NCI-H2029 treated with DMSO at 0.1 percent for 48 hours (cell line): Measurements from ENCODE around the gene AMPD3.

Experiments
- DNase-seq: peaks from one replicate; lab custom pipeline; 2025; lab: John Stamatoyannopoulos, UW

AMPD3 gene

DNA sequence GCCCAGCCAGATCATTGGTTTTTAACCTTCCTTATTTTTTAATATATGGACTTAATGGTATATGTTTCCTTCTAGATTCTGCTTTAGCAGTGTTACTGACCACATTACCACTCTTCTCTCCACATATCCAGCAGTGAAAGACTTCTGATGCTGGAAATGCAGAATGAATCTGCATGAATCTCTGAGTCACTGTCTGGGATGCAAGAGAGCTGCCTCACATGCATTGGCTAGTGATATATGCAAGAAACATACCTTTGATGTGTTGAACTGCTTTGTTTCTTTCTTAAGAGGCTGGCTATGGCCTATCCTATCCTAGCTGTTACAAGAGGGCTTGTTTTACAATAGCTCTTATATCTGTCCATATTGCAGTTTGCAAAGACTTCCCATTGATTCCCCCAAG lies 16.6 kb upstream of the AMPD3 start:
- DNase-seq, result no peak

GRCh38 chr11:10439351-10439750 lies 15.7 kb upstream of the AMPD3 start:
- DNase-seq, result no peak

DNA sequence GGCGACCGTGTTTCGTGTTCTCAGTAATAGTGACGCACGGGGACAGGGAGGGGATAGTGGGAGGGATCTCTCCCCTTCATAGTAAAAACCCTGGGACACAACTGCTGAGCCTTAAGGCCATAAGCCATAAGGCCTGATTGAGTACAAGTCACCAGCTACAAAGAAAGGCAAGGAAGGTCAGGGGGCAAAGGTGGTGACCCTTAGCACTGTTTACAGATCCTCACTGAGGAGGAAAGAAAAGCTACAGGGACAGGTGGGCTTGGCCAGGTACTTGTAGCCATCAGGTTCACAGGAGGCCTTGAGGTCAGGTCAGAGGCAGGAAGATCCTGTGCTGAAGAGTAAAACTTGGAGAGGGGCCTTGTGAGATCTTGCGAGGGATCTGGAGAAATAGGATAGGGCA lies 15.1 kb upstream of the AMPD3 start:
- DNase-seq, result no peak

DNA sequence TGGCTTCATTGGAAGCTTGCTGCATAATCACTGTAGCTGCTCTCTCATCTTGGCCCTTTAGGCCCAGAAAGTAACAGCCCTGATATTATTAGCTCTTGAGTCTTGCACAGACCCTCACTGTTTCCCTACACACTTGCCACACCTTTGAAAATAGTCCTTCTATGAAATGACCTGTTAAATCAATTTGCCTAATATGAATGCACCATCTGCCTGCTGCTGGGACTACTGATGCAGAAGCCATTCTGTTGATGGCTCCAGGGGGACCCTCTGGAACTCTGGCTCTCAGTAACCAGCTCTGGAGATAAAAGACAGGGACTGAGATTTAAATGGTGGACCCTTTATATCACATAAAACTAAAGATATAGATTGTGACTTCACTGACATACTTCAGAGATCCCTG lies 14.7 kb upstream of the AMPD3 start:
- DNase-seq, result no peak

DNA sequence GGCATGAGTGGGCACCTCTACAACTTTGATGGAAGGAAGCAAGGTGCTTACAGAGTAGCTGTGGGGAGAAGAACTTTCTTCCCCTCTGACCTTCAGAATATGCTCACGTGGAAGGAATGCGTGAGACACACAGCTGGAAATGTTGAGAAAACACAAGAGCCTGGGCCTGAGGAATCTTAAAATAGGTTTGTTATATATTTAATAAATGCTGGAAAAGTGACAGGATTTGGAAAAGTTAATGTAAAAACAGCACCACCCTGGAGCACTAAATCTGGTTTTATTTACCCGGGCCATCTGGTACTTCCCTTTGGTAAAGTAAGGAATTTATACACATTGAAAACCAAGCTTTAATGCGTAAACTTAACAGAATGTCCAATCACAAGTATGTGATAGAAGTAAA lies 14.0 kb upstream of the AMPD3 start:
- DNase-seq, result no peak

DNA sequence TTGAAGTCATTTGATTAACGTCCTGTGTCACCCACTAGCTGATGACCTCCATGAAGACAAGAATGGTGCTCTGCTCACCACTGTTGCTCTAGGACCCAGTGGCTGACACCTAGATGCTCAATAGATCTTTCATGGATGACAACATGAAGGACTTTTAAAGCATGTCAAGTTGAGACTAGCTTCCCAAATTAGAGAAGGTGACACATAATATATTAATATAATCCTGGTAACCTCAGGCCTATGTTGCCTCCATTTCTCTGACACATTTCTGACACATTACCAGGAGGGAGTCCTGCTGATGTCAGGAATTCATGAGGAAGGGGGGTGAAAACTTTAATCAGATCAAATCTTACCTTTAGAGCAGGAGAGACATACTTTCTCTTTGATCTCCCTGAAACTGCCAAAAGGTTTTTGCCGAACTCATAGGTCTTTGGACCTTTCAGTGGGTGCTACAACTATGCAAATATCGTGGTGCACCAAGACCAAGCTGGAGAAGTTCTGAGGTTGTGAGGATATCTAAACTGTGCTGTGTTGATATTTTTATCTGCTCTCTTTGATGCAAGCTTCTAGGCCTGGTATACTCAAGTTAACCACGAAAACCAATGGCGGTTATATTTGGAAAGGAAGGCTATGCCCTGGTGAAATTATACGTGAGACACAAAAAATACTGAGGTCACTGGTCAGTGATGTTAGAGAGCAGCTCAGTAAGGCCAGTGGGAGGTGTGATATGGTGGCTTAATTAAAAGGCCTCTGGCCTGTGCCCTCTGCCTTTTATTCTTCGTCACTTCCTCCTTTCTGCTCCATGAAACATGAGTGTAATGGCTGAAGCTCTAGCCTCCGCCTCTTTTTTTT lies 13.2 kb upstream of the AMPD3 start:
- DNase-seq, result no peak

GRCh38 chr11:10443152-10443551 lies 11.9 kb upstream of the AMPD3 start:
- no peak for DNase-seq

DNA sequence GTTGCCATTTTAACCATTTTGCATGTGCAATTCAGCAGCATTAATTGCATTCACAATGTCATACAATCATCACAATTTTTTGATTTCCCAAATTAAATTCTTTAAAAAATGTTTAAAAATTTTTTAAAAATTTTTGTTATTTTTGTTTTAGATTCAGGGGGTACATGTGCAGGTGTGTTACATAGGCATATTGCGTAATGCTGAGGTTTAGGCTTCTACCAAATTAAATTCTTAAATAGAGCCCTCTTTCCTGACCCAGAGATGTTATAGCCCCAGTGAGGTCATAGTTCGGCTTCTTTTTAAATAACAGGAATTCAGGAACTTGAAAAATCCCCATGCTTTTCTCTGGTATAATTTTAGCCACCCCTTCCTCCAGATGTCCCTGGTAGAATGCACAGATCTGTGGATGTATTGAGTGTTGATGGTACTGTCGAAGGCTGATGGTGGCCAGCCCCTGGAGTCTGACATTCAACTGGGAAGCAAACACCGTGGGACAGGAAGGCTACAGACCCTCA lies 11.3 kb upstream of the AMPD3 start:
- no peak for DNase-seq

- DNase-seq, result no peak
Observed at GRCh38 chr11:10444725-10445315, 10.2 kb upstream of the AMPD3 start.

GRCh38 chr11:10447445-10447844 lies 7.6 kb upstream of the AMPD3 start:
- DNase-seq, result no peak

DNA sequence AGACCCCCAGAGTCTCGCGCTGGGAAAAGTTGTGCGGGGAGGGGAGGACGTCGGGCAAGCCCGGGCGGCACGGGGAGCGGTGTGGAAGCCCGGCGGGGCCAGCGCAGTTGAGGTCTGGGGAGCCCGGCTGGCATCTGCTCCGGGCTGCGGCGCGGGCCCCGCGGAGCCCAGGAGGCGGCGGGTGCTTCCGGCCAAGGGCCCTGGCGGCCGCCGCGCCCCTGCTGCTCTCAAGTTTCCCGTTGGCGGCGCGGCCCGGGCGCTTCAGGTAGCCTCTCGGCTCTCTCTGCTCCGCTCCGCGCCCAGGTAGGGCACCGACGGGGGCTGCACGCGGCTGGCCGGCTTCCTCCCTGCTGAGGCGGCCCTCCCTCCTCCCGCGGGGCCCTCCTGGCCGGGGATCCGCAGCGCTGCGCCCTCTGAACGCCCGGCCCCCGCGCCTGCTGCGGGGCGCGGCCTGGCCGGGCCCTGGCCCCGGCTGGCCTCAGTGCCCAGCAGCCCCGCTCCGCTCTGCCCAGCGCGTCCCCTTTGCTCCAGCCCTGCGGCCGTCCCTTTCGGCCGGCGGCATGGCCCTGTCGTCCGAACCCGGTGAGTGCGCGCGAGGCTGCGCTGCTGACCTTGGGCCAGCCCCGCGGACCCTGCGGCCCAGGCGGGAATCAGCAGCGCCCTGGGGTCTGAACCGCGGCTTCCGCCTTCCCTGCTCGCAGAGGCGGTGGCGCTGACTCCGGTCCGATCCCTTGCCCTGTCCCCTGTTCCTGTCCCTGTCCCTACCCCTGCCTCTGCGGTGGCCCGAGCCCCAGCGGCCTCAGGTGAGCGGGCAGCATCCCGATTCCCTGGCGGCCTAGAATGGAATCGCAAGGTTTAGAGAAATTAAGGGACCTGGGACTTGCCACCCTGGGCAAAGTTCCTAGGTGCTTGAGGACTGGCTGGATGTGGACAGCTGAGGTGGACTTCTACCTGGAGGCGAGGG lies 4.3 kb upstream of the AMPD3 start:
- peak; percentile 25 for DNase-seq

DNA sequence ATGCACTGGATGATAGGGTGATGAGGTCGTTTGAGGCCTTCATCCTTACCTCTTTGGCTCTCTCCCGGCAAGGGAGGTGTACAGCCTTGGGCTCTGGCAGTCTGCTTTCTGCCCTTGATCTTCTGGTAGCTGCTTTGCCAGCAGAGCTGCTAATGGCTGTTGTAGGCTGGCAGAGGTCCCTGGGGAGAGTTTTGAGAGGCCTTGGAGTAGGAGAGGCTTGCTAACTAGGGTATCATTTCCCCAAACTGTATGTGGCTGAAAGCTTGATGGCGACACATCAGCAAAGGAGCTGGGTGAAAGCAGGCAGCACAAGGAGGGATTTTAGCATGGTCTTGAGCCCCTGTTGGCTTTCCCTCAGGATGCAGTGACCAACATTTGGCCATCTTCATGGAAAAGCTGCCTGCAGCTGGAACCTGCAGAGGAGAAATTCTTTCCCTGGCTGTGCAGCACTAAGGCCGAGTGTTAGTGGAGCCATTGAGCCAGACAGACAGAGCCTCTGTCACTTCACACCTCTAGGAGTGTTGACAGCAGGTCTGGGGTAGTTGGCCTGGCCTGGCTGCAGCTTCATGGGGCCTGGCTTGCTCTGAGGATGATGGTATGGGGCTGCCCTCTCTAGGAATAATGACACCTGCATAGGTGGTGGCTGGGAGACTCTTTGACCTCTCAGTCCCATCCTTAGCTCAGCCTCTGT lies 3.5 kb upstream of the AMPD3 start:
- DNase-seq, result no peak

- DNase-seq, result peak; percentile 39
Observed at GRCh38 chr11:10452211-10452767, 2.8 kb upstream of the AMPD3 start.

- DNase-seq, result no peak
Observed at GRCh38 chr11:10453261-10453660, 1.8 kb upstream of the AMPD3 start.

GRCh38 chr11:10455637-10456487 lies 798 bp downstream of the AMPD3 start:
- DNase-seq, result peak; percentile 66

DNA sequence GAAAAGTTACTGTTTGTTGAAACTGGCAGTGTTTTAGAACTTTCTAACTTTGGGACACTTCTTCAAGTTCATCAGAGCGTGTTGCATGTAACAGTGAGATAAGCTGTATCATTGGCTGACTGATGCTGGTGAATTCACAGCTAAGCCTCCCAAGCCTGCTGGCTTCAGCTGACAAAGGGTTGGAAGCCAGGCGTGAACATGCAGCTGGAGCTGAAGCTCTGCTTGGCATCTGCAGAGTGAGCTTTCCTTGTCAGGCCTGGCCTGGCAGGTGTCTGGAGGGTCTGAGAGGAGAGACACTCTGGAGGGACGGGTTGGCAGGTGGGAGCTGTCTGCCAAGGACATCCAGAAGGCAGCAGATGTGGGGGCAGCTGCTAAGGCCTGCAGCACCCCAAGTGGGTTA lies 1.5 kb downstream of the AMPD3 start:
- DNase-seq, result no peak

- DNase-seq, result no peak
Observed at GRCh38 chr11:10457901-10458300, 2.8 kb downstream of the AMPD3 start.

DNA sequence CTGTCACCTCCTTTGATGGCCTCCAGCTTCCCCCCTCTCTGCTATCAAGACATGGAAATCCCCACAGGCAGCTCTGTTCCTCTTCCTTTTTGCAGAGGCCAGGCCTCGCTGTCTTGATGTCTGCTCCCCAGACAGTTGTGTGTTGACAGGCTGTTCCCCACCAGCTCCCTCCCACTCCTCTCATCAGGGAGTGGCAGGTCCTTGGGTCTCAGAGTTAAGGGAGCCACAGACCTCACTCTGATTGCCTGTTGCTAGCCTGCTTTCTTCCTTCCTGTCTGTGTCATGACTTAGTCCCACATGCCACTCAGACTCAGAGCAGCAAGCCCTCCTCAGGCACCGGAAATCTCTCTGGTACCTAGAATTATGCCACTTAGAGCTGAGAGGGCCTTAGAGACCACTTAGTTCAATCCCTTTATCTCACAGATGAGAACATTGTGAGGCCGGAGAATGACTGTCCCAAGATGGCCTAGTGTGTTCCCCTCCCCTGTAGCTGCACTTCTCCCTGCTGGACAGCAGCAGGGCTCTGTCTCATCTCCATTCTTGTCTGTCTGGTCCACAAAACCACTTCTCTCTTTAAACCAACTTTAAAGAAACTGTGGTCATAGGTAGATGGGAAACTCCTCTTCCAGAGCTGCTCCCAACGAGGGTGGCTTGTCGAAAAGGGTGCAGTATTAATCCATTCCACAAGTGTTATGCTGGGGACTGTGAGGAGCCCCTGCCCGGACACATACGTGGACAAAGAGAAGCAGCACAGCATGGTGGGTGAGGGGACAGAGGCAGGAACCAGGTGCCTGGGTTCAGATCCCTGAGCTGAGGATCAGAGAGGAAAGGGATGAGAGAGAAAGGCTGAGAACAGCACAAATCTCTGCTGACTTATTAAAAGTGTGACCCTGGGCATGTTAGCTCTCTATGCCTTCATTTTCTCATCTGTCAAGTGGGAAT lies 4.2 kb downstream of the AMPD3 start:
- no peak for DNase-seq

DNA sequence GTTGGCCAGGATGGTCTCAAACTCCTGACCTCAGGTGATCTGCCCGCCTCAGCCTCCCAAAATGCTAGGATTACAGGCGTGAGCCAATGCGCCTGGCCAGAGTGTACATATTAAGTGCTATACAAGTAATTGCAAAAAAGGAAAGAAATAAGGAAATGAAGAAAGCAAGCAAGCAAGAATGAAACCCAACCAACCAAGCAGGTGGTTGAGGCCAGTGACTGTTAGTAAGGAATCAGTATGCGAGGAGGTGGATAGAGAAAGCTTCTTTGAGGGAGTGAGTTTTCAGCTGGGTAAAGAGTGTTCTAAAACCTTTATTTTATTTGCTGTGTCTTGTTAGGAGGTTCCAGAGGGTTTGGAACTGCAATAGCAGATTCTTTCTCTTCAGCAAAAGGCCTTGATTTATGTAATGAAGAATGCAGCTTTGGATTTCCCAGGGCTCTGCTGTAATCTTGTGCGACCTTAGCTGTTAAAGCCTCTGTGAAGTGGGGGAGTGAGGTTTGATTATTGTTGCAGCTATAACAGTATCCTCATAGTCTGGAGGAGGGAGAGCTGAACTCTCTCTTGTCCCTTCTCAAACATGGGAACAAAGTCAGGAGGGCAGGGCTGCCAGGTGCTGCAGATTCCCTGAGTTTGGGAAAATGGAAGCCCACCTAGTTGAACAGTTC lies 5.7 kb downstream of the AMPD3 start:
- no peak for DNase-seq
